ENCODE results near the gene PLEKHH1.

The PLEKHH1 gene
- 0.19 to 1.8 (median 0.22) reads per million in 3 experiments for total RNA-seq

GRCh38 chr14:67532998-67533753, at the start of gene PLEKHH1:
Gene PLEKHH1, plus strand, starts transcription at chr14:67533290. Its CDS starts 8,578 bp downstream, at chr14:67541868.
- DNase-seq, result peak; percentile 23

- DNase-seq, result no peak
Measured at GRCh38 chr14:67483579-67484285, 49.4 kb upstream of the PLEKHH1 start.

- no peak for DNase-seq
Measured at GRCh38 chr14:67485501-67486095, 47.5 kb upstream of the PLEKHH1 start.

- DNase-seq, result no peak
Measured at GRCh38 chr14:67486890-67487289, 46.2 kb upstream of the PLEKHH1 start.

GRCh38 chr14:67487332-67487731, 45.8 kb upstream of the PLEKHH1 start:
- DNase-seq, result no peak

- DNase-seq, result peak; percentile 84
Measured at GRCh38 chr14:67487937-67488893, 44.9 kb upstream of the PLEKHH1 start, which contains the start of gene TMEM229B. Gene TMEM229B, minus strand, starts transcription at chr14:67488721. Its CDS starts 14,798 bp downstream, at chr14:67473923.

- DNase-seq, result no peak
Measured at GRCh38 chr14:67490196-67490595, 42.9 kb upstream of the PLEKHH1 start.

GRCh38 chr14:67491285-67491684, 41.8 kb upstream of the PLEKHH1 start:
- DNase-seq, result no peak

GRCh38 chr14:67491741-67492507, 41.2 kb upstream of the PLEKHH1 start:
- no peak for DNase-seq

- no peak for DNase-seq
Measured at GRCh38 chr14:67492538-67492937, 40.6 kb upstream of the PLEKHH1 start.

GRCh38 chr14:67493092-67493717, 39.9 kb upstream of the PLEKHH1 start:
- DNase-seq, result no peak

- DNase-seq, result no peak
Measured at GRCh38 chr14:67495827-67496226, 37.3 kb upstream of the PLEKHH1 start.

- no peak for DNase-seq
Measured at GRCh38 chr14:67497216-67497615, 35.9 kb upstream of the PLEKHH1 start.

GRCh38 chr14:67497716-67498115, 35.4 kb upstream of the PLEKHH1 start:
- no peak for DNase-seq

- no peak for DNase-seq
Measured at GRCh38 chr14:67500981-67501380, 32.1 kb upstream of the PLEKHH1 start.

- DNase-seq, result no peak
Measured at GRCh38 chr14:67501670-67502069, 31.4 kb upstream of the PLEKHH1 start.

- DNase-seq, result no peak
Measured at GRCh38 chr14:67502867-67503266, 30.2 kb upstream of the PLEKHH1 start.

- DNase-seq, result no peak
Measured at GRCh38 chr14:67503331-67503730, 29.8 kb upstream of the PLEKHH1 start.

- DNase-seq, result no peak
Measured at GRCh38 chr14:67505254-67505653, 27.8 kb upstream of the PLEKHH1 start.

GRCh38 chr14:67508956-67509355, 24.1 kb upstream of the PLEKHH1 start:
- no peak for DNase-seq

GRCh38 chr14:67510121-67510520, 23.0 kb upstream of the PLEKHH1 start:
- no peak for DNase-seq
